ENCODE measurements around the gene EDC4. TPM values are rescaled to one million over a fixed set of nuclear protein-coding genes. Genes with fewer than 3 reads are reported as not detected.

The EDC4 gene
- total RNA-seq, 1 experiment from 2014 or later = 106 TPM

DNA sequence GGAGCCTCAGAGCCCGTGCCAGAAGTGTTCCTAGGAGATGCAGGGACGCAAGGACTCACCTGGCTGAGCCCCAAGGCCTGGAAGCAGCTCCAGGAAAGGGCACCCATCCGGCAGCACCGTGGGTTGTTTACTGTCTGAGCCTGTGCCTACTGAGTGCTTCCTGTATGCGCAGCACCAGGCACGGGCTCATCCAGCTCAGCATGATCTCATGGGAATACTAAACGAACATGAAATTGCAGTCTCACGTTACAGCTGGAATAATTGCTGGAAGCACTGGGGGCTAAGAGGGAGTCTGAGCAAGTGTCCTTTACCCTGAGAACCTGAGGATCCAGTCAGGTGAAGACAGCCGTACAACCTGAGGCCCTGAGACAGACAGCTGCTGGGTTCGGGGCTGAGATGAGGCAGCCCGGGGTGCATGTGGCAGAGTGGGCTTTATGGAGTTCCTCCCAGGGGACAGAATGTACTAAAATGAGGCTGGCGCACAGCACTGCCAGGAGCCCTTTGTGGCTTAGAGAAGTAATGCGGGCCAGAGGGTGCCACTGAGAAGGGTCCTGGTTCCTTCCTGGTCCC is 53.4 kb downstream of the EDC4 start:
- no peak overlapping the region for H3K18ac ChIP-seq (ENCODE audit: insufficient read length, low read depth, low read length)
- H3K27ac Mint-ChIP-seq = peak overlapping the region; percentile 61 to 85 (median 82); a peak in 3 of 7 replicates
- WGBS (ENCODE audit: extremely low coverage, insufficient read length, low lambda C conversion rate) = no CpG with 5 or more reads among the region's 13 CpGs
- H3K79me1 ChIP-seq (ENCODE audit: insufficient read depth, low read depth, low read length, poor library complexity, severe bottlenecking) = no peaks in the 10 kb centered on the region
- H4K20me1 ChIP-seq (ENCODE audit: control insufficient read depth, insufficient read depth, insufficient read length) = no peaks in the 10 kb centered on the region
- DNase-seq = no peak
- H2BK20ac ChIP-seq (ENCODE audit: low read depth, low read length, poor library complexity, severe bottlenecking) = no peak overlapping the region
- no peak overlapping the region for H3K14ac ChIP-seq (ENCODE audit: insufficient read depth, low read length)
- no peaks in the 10 kb centered on the region for H3K27me3 ChIP-seq (ENCODE audit: insufficient read depth, low read length)
- no peak overlapping the region for H3K27ac ChIP-seq (ENCODE audit: insufficient read length, low read depth, low read length)
- no peak overlapping the region for H3K23ac ChIP-seq (ENCODE audit: insufficient read length, low read depth, low read length)
- no peaks in the 10 kb centered on the region for H3K23me2 ChIP-seq (ENCODE audit: insufficient read length, low read depth, low read length, poor library complexity, severe bottlenecking)
- H3K4me2 ChIP-seq (ENCODE audit: insufficient read depth, insufficient read length, low read length) = no peak overlapping the region
- H3K4me1 ChIP-seq (ENCODE audit: insufficient read depth, low read length) = no peaks in the 10 kb centered on the region
- no peak overlapping the region for H2AK5ac ChIP-seq (ENCODE audit: insufficient read length, low read length)
- H2BK12ac ChIP-seq (ENCODE audit: insufficient read length, low read depth, low read length) = no peak overlapping the region
- H3K27me3 Mint-ChIP-seq (ENCODE audit: low read depth) = no peaks in the 10 kb centered on the region
- H3K4me1 Mint-ChIP-seq = peaks cover 4 to 16% of the 10 kb centered on the region in 2 experiments; a peak in 2 of 4 replicates
- H2BK120ac ChIP-seq (ENCODE audit: low read depth, low read length, poor library complexity, severe bottlenecking) = no peak overlapping the region
- H3K36me3 Mint-ChIP-seq (ENCODE audit: insufficient read depth in 1 of 3, low read depth in 3 of 3) = peaks cover 5 to 20% (median 14%) of the 10 kb centered on the region in 3 experiments
- H4K5ac ChIP-seq (ENCODE audit: insufficient read length, low read depth, low read length) = no peak overlapping the region
- H2AFZ ChIP-seq (ENCODE audit: low read length) = no peak overlapping the region
- no peak overlapping the region for H4K8ac ChIP-seq (replicated peaks; ENCODE audit: insufficient read length, low read depth, low read length)
- no peaks in the 10 kb centered on the region for H3K9me3 ChIP-seq (ENCODE audit: control insufficient read depth, low read depth, low read length)
- H3K4me3 Mint-ChIP-seq = peak overlapping the region in 1 of 2 experiments; percentile 14; a peak in 2 of 5 replicates
- H3K4ac ChIP-seq (ENCODE audit: low read depth, low read length) = no peak overlapping the region
- TF ChIP-seq, protein P1, sequence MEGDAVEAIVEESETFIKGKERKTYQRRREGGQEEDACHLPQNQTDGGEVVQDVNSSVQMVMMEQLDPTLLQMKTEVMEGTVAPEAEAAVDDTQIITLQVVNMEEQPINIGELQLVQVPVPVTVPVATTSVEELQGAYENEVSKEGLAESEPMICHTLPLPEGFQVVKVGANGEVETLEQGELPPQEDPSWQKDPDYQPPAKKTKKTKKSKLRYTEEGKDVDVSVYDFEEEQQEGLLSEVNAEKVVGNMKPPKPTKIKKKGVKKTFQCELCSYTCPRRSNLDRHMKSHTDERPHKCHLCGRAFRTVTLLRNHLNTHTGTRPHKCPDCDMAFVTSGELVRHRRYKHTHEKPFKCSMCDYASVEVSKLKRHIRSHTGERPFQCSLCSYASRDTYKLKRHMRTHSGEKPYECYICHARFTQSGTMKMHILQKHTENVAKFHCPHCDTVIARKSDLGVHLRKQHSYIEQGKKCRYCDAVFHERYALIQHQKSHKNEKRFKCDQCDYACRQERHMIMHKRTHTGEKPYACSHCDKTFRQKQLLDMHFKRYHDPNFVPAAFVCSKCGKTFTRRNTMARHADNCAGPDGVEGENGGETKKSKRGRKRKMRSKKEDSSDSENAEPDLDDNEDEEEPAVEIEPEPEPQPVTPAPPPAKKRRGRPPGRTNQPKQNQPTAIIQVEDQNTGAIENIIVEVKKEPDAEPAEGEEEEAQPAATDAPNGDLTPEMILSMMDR (conservative IDR thresholded peaks at IDR 0.05) = peak; percentile 37
- H2BK5ac ChIP-seq (ENCODE audit: insufficient read length, low read length) = no peak overlapping the region
- no peak overlapping the region for H2BK15ac ChIP-seq (ENCODE audit: low read depth, low read length)
- no peak overlapping the region for H3K56ac ChIP-seq (ENCODE audit: insufficient read length, low read depth, low read length)
- no peak overlapping the region for H3T11ph ChIP-seq (ENCODE audit: low read length)
- no peaks in the 10 kb centered on the region for H3K79me2 ChIP-seq (ENCODE audit: insufficient read depth, low read length)
- no peak overlapping the region for H3K9ac ChIP-seq (ENCODE audit: extremely low read depth, insufficient read length, low read length)
- H3K9me3 Mint-ChIP-seq = no peaks in the 10 kb centered on the region
- no peak overlapping the region for H4K91ac ChIP-seq (ENCODE audit: insufficient read length, low read depth, low read length)

Data from H9 (cell line).